DND-41 (cell line): ENCODE measurements around the gene SKIC8.

Experiments
- EZH2 ChIP-seq: IDR thresholded peaks from 3 replicates; pipeline ENCODE4 v1.6.1; 2012; ENCODE audit warnings: borderline replicate concordance, low read depth, mild to moderate bottlenecking, moderate library complexity, low read length, inconsistent platforms; ENCODE audit not compliant: severe bottlenecking
- TF ChIP-seq, protein P1 (sequence below): IDR thresholded peaks from 2 replicates; pipeline ENCODE4 v1.5.1; 2012; ENCODE audit warnings: borderline replicate concordance, low read length, moderate library complexity, mild to moderate bottlenecking; ENCODE audit not compliant: poor library complexity, severe bottlenecking; ENCODE audit errors: extremely low read depth

DNA sequence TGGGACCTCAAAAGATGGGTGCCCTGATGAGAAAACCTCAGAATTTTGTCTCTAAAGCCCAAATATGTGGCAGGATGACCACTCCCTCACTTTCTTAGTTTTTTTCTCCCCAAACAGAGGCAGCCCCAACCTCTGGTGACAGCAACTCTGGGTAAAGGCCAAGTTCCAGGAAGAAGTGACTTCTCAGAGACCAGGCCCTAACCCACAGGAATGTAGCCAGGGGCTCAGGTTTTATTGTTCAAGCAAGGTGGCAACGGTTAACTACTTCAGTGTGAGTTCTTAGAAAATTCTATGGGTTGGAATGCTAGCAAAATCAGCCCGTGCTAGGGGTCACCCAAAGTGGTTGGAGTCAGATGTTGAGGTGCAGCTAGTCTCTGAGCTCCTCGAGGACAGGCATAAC, 40.2 kb downstream of the SKIC8 start:
- TF ChIP-seq, protein P1, sequence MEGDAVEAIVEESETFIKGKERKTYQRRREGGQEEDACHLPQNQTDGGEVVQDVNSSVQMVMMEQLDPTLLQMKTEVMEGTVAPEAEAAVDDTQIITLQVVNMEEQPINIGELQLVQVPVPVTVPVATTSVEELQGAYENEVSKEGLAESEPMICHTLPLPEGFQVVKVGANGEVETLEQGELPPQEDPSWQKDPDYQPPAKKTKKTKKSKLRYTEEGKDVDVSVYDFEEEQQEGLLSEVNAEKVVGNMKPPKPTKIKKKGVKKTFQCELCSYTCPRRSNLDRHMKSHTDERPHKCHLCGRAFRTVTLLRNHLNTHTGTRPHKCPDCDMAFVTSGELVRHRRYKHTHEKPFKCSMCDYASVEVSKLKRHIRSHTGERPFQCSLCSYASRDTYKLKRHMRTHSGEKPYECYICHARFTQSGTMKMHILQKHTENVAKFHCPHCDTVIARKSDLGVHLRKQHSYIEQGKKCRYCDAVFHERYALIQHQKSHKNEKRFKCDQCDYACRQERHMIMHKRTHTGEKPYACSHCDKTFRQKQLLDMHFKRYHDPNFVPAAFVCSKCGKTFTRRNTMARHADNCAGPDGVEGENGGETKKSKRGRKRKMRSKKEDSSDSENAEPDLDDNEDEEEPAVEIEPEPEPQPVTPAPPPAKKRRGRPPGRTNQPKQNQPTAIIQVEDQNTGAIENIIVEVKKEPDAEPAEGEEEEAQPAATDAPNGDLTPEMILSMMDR, result no peak
- TF ChIP-seq EZH2, result no peak
